Measurements from ENCODE around the gene SNORC.

The SNORC gene

GRCh38 chr2:232879618-232880494 is 9.8 kb downstream of the SNORC start:
- no peak for DNase-seq (ENCODE audit: low read depth)
- H3K4me3 ChIP-seq (ENCODE audit: low read depth, low read length), result no peak overlapping the region
- TF ChIP-seq POLR2A (IDR thresholded peaks at IDR 0.05; ENCODE audit: extremely low read depth, insufficient read length) (no peak), CTCF (IDR thresholded peaks at IDR 0.05; ENCODE audit: low read depth, low read length) (no peak), MAX (IDR thresholded peaks at IDR 0.05; ENCODE audit: low read depth, low read length) (no peak), MYC (IDR thresholded peaks at IDR 0.05; ENCODE audit: low read depth, low read length) (no peak)

- no peak for DNase-seq (ENCODE audit: low read depth)
- TF ChIP-seq CTCF (IDR thresholded peaks at IDR 0.05; ENCODE audit: low read depth, low read length) (no peak), MAX (IDR thresholded peaks at IDR 0.05; ENCODE audit: low read depth, low read length) (no peak), MYC (IDR thresholded peaks at IDR 0.05; ENCODE audit: low read depth, low read length) (no peak), POLR2A (IDR thresholded peaks at IDR 0.05; ENCODE audit: extremely low read depth, insufficient read length) (no peak)
- no peak overlapping the region for H3K4me3 ChIP-seq (ENCODE audit: low read depth, low read length)
These were observed 10.8 kb downstream of the SNORC start for GRCh38 chr2:232880764-232881351.

GRCh38 chr2:232882085-232882484 is 12.0 kb downstream of the SNORC start:
- no peak for DNase-seq (ENCODE audit: low read depth)
- TF ChIP-seq POLR2A (IDR thresholded peaks at IDR 0.05; ENCODE audit: extremely low read depth, insufficient read length) (no peak), MYC (IDR thresholded peaks at IDR 0.05; ENCODE audit: low read depth, low read length) (no peak), MAX (IDR thresholded peaks at IDR 0.05; ENCODE audit: low read depth, low read length) (no peak), CTCF (IDR thresholded peaks at IDR 0.05; ENCODE audit: low read depth, low read length) (no peak)
- no peak overlapping the region for H3K4me3 ChIP-seq (ENCODE audit: low read depth, low read length)

- H3K4me3 ChIP-seq (ENCODE audit: low read depth, low read length), result no peak overlapping the region
- no peak for DNase-seq (ENCODE audit: low read depth)
- TF ChIP-seq MYC (IDR thresholded peaks at IDR 0.05; ENCODE audit: low read depth, low read length) (no peak), POLR2A (IDR thresholded peaks at IDR 0.05; ENCODE audit: extremely low read depth, insufficient read length) (no peak), MAX (IDR thresholded peaks at IDR 0.05; ENCODE audit: low read depth, low read length) (no peak), CTCF (IDR thresholded peaks at IDR 0.05; ENCODE audit: low read depth, low read length) (no peak)
These were observed 12.5 kb downstream of the SNORC start for GRCh38 chr2:232882505-232883115.

GRCh38 chr2:232883116-232883721 is 13.2 kb downstream of the SNORC start:
- no peak for DNase-seq (ENCODE audit: low read depth)
- H3K4me3 ChIP-seq (ENCODE audit: low read depth, low read length), result no peak overlapping the region
- TF ChIP-seq MAX (IDR thresholded peaks at IDR 0.05; ENCODE audit: low read depth, low read length) (no peak), CTCF (IDR thresholded peaks at IDR 0.05; ENCODE audit: low read depth, low read length) (no peak), POLR2A (IDR thresholded peaks at IDR 0.05; ENCODE audit: extremely low read depth, insufficient read length) (no peak)
